Sigmoid colon (tissue), 4 donors: ENCODE measurements around the gene AIG1.

ENCODE experiments used
- EP300 ChIP-seq, 4 donors: sonication (generic); formaldehyde crosslinking; IDR thresholded peaks; one replicate each; pipeline ENCODE4 v1.6.1; 2017; ENCODE audit warnings: antibody characterized with exemption in 4 of 4
- POLR2A ChIP-seq, 2 donors: fragments of 450-650 bp; IDR thresholded peaks; one replicate each; pipeline ENCODE4 v1.6.1; 2016; ENCODE audit warnings: antibody characterized with exemption in 2 of 2, mild to moderate bottlenecking in 2 of 2, moderate library complexity in 2 of 2
- POLR2AphosphoS5 ChIP-seq, 4 donors: sonication (generic); formaldehyde crosslinking; IDR thresholded peaks; one replicate each; pipeline ENCODE4 v1.6.1; 2017; ENCODE audit warnings: antibody characterized with exemption in 4 of 4
- TF ChIP-seq, protein P1 (sequence below), 4 experiments: fragments of 450-650 bp in 3 of 4; fragments of 200-600 bp in 1 of 4; IDR thresholded peaks; one replicate each; pipeline ENCODE4 v1.5.1; 2016 to 2019; ENCODE audit warnings: antibody characterized with exemption in 4 of 4, mild to moderate bottlenecking in 3 of 4, moderate library complexity in 2 of 4

DNA sequence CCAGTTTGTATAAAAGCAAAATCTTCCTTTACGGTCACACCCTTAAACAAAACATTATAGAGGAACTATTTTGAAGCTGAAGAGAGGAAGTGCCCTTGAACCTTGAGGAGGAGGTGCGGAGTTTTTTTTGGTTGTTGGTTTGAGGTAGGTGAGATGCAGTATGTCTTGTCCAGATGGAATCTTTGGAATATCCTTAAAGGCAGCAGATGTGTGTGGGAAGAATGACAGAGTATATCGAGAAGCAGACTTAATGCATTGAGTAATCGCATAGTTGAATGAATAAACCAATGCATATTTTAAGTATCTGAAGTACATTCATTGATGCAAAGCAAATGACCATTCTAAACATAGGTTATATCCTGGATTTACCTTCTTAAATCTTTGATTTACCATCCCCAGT lies 49.9 kb downstream of the AIG1 start:
- TF ChIP-seq, protein P1, sequence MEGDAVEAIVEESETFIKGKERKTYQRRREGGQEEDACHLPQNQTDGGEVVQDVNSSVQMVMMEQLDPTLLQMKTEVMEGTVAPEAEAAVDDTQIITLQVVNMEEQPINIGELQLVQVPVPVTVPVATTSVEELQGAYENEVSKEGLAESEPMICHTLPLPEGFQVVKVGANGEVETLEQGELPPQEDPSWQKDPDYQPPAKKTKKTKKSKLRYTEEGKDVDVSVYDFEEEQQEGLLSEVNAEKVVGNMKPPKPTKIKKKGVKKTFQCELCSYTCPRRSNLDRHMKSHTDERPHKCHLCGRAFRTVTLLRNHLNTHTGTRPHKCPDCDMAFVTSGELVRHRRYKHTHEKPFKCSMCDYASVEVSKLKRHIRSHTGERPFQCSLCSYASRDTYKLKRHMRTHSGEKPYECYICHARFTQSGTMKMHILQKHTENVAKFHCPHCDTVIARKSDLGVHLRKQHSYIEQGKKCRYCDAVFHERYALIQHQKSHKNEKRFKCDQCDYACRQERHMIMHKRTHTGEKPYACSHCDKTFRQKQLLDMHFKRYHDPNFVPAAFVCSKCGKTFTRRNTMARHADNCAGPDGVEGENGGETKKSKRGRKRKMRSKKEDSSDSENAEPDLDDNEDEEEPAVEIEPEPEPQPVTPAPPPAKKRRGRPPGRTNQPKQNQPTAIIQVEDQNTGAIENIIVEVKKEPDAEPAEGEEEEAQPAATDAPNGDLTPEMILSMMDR (IDR thresholded peaks at IDR 0.05), result no peak
- TF ChIP-seq POLR2A (IDR thresholded peaks at IDR 0.05) (no peak), POLR2AphosphoS5 (IDR thresholded peaks at IDR 0.05) (no peak), EP300 (IDR thresholded peaks at IDR 0.05) (no peak)
